ENCODE results near the gene DGCR8.

The DGCR8 gene

GRCh38 chr22:20142711-20143621 is 62.9 kb downstream of the DGCR8 start:
- no peak for DNase-seq

GRCh38 chr22:20143883-20144665 is 64.0 kb downstream of the DGCR8 start:
- DNase-seq: no peak

GRCh38 chr22:20145206-20145831 is 65.3 kb downstream of the DGCR8 start:
- DNase-seq: no peak

GRCh38 chr22:20145832-20146223 is 65.8 kb downstream of the DGCR8 start:
- DNase-seq: no peak

DNA sequence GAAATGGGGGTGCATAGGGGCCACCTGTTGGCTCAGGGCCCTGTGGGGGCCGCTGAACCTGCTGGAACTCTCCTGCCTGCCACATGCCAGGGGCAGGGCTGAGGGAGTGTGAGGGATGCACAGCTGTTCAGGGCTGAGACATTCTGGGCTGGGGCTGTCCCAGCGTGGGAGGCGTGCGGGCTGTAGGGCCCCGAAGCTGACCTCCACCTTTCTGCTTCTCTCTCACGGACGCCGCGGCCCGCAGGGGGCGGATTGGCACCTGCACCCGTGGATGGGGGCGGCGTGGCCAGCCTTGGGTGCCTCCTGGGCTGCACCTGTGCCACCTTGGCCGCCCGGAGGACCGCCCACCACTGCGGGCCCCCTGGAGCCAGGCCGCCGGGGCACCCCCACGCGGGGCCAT is 66.7 kb downstream of the DGCR8 start:
- no peak for DNase-seq

- no peak for DNase-seq
Measured at GRCh38 chr22:20147237-20147988, 67.4 kb downstream of the DGCR8 start.

GRCh38 chr22:20148414-20148813 is 68.4 kb downstream of the DGCR8 start:
- no peak for DNase-seq

DNA sequence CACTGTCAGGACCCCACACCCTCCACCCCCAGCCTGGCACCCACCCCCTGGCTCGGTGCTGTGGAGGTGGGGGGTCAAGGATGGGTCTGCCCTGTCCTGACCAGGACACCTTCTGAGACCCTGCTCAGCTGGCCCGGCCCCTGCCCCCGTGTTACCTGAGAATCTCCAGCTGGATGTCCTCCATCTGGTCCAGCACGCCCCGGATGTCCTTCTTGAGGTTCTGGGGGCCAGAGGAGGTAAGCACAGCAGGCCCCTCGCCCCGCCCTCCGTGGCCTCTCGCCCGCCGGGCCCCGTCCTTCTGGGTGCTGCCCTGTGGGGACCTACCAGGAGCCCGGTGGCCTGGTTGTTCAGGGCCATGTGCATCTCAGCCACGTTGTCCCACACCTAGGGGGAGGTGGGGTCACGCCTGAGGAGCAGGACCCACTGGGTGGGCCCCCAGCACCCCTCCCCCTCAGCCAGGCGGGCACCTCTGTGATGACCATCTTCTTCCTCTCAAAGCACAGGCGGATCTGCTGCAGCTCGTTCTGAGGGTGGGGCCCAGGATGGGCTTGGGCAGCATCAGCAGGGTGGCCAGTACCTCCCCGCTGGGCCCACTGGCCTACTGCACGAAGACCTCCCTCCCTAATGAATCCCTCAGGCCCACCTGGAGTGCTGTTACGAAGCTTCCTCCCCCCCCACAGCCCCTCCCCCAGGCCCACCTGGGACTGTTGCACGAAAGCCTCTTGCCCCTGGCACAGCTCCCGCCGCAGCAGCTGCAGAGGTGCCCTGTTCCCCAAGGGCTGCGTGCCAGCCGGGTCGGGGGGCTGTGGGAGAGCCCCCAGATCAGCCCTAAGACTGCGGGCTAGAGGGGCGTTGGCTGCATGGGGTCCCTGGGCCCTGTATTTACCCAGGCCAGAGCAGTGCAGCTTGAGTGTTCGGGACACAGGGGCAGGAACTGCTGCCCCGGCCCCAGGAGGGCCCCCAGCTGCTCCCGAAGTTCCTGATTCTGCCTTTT is 69.5 kb downstream of the DGCR8 start:
- DNase-seq: no peak

GRCh38 chr22:20150381-20151275 is 70.6 kb downstream of the DGCR8 start, which contains the start of gene CCDC188:
Gene CCDC188 (minus strand): TSS chr22:20151055. CDS start chr22:20150986, 69 bp downstream.
- no peak for DNase-seq

DNA sequence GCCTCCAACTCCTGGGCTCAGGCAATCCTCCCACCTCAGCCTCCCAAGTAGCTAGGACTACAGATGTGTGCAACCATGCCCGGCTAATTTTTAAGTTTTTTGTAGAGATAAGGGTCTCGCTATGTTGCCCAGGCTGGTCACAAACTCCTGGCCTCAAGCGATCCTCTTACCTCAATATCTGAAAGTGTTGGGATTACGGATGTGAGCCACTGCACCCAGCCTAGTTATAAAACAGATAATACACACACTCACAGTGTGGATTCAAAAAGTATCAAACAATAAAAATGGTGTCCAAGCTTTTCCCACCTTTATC is 71.2 kb downstream of the DGCR8 start:
- DNase-seq: no peak

DNA sequence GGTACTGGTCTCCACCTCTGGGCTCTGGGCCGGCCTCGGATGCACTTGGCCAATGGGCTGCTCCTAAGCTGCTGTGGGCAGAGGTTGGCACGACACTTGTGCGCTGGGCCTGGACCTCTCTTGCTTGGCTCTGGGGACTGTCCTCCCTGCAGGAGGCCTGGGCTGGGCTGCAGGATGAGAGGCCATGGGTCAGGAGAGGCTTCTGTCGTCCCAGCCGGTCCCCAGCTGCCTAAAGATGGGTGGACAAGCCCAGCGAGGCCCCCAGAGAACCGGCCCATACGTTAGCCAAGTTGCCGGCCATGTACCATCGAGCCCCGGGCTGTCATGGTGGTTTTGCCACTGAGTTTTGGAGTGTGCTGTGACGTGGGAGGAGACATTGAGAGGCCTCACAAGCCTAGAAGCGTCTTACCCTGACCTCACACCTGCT is 72.4 kb downstream of the DGCR8 start:
- no peak for DNase-seq

- no peak for DNase-seq
Measured at GRCh38 chr22:20153945-20154344, 73.9 kb downstream of the DGCR8 start.

GRCh38 chr22:20154602-20155187 is 74.7 kb downstream of the DGCR8 start:
- DNase-seq: peak in 1 of 2 experiments; percentile 20

DNA sequence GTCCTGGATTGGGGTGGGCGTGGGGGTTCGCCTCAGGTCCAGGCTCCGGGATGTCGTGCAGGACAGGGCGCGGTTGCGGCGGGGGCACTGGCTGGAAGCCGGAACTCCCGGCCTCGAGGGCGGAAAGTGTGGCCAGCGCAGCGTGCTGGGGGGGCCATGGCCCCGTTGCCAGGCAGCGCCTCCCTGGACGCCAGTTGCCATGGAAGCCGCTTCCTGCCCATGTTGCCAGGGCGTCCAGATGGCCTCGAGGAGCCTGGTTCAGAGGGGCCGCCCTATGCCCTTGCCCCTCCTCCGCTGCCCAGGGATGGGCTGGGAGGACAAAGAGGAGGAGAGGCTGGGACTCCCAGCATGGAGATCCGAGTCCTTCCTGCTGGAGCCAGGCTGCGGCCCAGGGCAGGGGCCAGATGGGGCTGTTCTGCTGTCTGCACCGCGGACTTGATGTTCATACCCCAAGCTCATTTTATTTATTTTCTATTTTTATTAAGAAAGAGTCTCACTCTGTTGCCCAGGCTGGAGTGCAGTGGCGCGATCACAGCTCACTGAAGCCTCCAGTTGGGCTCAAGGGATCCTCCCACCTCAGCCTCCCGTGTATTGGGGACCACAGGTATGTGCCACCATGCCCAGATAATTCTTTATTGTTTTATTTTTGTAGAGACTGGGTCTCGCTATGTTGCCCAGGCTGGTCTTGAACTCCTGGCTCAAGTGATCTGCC is 75.4 kb downstream of the DGCR8 start:
- DNase-seq: peak; percentile 84 to 86

DNA sequence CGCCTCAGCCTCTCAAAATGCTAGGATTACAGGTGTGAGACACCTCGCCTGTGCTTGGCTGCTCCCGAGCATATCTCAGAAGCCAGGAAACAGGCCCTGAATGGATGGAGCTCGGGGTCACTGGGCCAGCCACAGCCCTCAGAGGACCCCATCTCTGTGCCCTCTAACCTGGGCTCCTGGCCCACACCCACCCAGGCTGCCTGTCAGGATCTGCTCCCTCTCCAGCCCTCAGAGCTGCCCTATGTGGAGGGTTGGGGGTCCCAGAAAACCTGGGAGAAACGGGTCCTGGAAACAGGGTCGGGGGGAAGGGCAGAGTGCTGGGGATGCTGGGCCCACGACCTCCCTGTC is 76.0 kb downstream of the DGCR8 start:
- DNase-seq: no peak

GRCh38 chr22:20156611-20157429 is 76.8 kb downstream of the DGCR8 start:
- peak; percentile 50 to 70 for DNase-seq

DNA sequence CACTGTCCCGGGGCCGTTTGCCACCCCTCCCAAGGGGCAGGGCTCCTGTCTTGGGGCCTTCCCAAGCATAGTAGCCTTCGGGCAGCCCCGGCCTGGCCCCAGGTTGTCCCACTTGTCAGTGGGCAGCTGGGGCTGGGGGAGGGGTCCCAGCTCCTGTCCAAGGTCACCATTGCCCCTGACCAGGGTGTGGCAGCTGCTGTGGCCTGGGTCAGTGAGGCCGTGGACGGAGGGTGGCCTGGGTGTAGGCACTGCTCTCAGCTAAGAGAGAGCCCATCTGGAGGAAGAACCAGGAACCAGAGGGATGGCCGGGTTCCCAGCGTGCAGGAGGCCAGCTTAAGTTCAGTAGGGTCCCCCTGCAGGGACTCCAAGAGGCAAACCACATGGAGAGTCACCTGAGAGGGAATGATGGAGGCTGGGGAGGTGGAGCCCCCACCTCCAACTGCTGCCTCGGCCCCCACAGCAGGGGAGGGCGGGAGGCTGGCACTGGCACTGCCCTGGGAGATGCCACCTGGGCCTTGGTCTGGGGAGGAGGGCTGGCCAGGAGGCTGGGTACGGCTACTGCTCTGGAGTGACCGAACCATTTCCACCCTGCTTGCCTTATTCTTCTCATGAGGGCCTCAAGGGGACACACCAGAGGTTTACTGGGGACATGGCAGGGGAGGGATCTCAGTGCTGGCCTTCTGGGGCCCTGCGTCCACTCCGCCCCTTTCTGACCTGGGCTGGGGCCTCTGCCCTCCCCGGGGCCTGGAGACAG is 77.6 kb downstream of the DGCR8 start:
- DNase-seq: no peak

All from NCI-H1930 (cell line).